Nephron progenitor cell (in vitro differentiated cells): Measurements from ENCODE around the gene PBX1.
A peak's percentile ranks its signal among the peaks of the same experiment; 100 is the strongest.

Experiments
- DNase-seq: peaks from one replicate; pipeline ENCODE4 v3.0.0; 2021
- H3K27ac Mint-ChIP-seq: 2 replicates; pipeline ENCODE4 v1.8.0; 2021; ENCODE audit warnings: mild to moderate bottlenecking, moderate library complexity, mixed read lengths
- H3K27me3 Mint-ChIP-seq: 2 replicates; pipeline ENCODE4 v1.8.0; 2021; ENCODE audit warnings: mild to moderate bottlenecking, low read depth, mixed read lengths; ENCODE audit not compliant: poor library complexity
- H3K36me3 Mint-ChIP-seq: 2 replicates; pipeline ENCODE4 v1.8.0; 2021; ENCODE audit warnings: low read depth, mixed read lengths
- H3K4me1 Mint-ChIP-seq: 2 replicates; pipeline ENCODE4 v1.8.0; 2021; ENCODE audit warnings: mixed read lengths
- H3K4me3 Mint-ChIP-seq: 2 replicates; pipeline ENCODE4 v1.8.0; 2021; ENCODE audit warnings: mild to moderate bottlenecking, moderate library complexity, mixed read lengths
- H3K9me3 Mint-ChIP-seq: 2 replicates; pipeline ENCODE4 v1.8.0; 2021; ENCODE audit warnings: mild to moderate bottlenecking, moderate library complexity, mixed read lengths
- CTCF ChIP-seq: fragments of 200-600 bp; sonication (generic); IDR thresholded peaks from 2 replicates; pipeline ENCODE4 v1.5.0; 2021; ENCODE audit warnings: antibody characterized with exemption

The PBX1 gene

DNA sequence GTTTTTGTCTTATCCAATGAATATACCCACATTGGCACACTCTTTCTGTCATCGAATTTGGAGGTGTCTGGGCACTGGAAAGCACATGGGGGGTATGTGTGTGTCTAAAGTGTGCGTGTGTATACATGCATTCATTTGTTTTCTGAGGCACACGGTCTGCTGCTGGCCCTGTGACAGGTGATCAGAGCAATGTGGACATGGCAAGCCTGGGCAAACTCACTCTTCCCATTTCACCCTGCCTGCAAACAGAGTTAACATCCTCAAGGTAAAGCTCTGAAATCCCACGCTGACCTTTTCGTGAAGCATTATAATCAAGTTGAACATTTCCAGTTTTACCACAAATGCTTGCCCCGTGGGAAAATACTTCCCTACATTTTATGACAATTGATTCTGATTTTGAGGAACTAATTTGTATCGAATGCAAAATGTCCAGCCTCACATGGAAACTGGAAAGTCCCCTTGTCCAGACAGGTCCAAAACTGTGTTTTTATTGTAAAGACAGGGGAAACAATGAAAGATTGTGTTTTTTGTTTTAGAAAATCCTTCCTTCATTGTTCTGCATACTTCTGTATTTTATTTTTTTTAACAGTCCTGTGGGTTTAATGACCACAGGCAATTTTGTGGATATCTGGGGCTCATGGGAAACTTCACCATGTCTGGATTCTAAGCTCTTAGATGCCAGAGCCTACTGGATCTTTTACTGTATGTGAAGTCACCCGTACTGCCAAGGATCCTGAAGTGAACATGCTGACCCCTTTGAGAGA lies 160.9 kb downstream of the PBX1 start:
- H3K4me1 Mint-ChIP-seq: peaks cover 59% of the 10 kb centered on the region
- H3K4me3 Mint-ChIP-seq: no peak overlapping the region
- DNase-seq: no peak
- H3K9me3 Mint-ChIP-seq: no peaks in the 10 kb centered on the region
- TF ChIP-seq CTCF: no peak
- no peaks in the 10 kb centered on the region for H3K27me3 Mint-ChIP-seq
- peaks cover 54% of the 10 kb centered on the region for H3K36me3 Mint-ChIP-seq
- no peak overlapping the region for H3K27ac Mint-ChIP-seq

GRCh38 chr1:164720440-164721227 lies 161.7 kb downstream of the PBX1 start:
- H3K9me3 Mint-ChIP-seq: no peaks in the 10 kb centered on the region
- H3K27me3 Mint-ChIP-seq: no peaks in the 10 kb centered on the region
- no peak for DNase-seq
- peaks cover 54% of the 10 kb centered on the region for H3K36me3 Mint-ChIP-seq
- H3K4me1 Mint-ChIP-seq: peaks cover 66% of the 10 kb centered on the region
- H3K27ac Mint-ChIP-seq: peak overlapping the region; percentile 83
- TF ChIP-seq CTCF: no peak
- no peak overlapping the region for H3K4me3 Mint-ChIP-seq

DNA sequence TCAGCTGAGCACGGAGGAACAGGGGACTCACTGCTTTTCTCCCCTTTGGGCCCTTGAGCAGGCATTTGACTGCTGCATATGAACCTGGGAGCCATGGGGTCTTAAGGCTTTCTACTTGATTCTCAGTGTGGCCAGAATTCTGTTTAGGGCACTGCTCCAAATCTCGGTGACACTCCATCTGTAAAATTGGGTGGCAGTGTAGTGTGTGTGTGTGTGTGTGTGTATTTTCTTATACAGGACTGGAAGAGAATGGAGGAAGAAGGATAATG lies 162.2 kb downstream of the PBX1 start:
- no peaks in the 10 kb centered on the region for H3K9me3 Mint-ChIP-seq
- H3K4me3 Mint-ChIP-seq: no peak overlapping the region
- H3K36me3 Mint-ChIP-seq: peaks cover 51% of the 10 kb centered on the region
- TF ChIP-seq CTCF: no peak
- no peaks in the 10 kb centered on the region for H3K27me3 Mint-ChIP-seq
- H3K27ac Mint-ChIP-seq: no peak overlapping the region
- peaks cover 66% of the 10 kb centered on the region for H3K4me1 Mint-ChIP-seq
- no peak for DNase-seq

DNA sequence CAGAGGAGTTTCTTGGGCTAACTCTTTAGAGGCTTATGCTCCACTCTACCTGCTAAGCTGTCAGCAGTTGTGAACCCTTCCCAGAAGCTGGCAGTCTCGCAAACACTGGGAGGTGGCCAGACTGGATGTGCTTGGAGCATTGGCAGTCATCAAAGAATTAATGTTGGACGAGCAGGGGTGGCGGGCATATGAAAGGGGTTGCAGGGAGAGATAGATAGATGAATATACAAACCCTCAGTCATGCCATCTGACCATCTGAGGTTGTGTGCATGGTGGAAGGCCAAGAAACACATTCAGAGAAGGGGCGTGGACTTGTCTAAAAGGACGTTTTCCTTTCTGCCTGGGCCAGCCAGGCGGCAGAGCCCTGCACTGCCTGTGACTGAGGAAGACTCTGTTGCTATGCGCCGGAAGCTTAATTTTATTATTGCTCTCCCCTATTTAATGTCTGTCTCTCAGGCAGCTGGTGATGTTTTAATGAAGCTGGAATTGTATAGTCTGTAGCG lies 164.4 kb downstream of the PBX1 start:
- H3K27me3 Mint-ChIP-seq: no peaks in the 10 kb centered on the region
- peaks cover 43% of the 10 kb centered on the region for H3K36me3 Mint-ChIP-seq
- no peak for DNase-seq
- no peaks in the 10 kb centered on the region for H3K9me3 Mint-ChIP-seq
- H3K4me3 Mint-ChIP-seq: no peak overlapping the region
- no peak for TF ChIP-seq CTCF
- H3K4me1 Mint-ChIP-seq: peaks cover 74% of the 10 kb centered on the region
- peak overlapping the region; percentile 71 for H3K27ac Mint-ChIP-seq

DNA sequence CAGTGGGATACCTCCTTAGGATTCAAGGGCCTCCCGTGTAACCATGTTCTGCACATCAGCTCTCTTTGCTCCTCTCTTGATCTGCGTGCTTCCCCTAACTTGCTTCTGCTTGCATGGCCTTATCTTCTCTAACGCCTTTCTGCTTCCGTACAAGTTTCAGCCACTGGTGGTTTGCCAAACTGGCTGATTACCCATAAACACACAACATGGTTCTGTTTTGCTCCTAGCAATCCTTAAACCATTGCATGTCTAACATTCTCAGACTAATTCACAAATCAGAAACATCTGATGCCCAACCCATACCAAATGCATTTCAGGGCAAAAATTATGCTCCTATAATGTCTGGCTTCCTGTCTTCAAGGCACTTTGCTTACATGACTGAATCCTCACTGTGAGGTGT lies 166.4 kb downstream of the PBX1 start:
- DNase-seq: no peak
- Mint-ChIP-seq H3K27me3 (no peaks in the 10 kb centered on the region), H3K4me1 (peaks cover 75% of the 10 kb centered on the region), H3K9me3 (no peaks in the 10 kb centered on the region), H3K4me3 (no peak overlapping the region), H3K27ac (peak overlapping the region; percentile 87), H3K36me3 (peaks cover 43% of the 10 kb centered on the region)
- TF ChIP-seq CTCF: no peak
